SHP77 (cell line): Measurements from ENCODE around the gene UGT2B28.
"Not testable (repeated sequence)": the region's sequence is repeated elsewhere in the genome, so short reads cannot be mapped to it uniquely, and the experiment has no call there.

Source experiments
- DNase-seq, 2 experiments: peaks; one replicate each; lab custom pipeline; 2025; lab: John Stamatoyannopoulos, UW

The UGT2B28 gene

DNA sequence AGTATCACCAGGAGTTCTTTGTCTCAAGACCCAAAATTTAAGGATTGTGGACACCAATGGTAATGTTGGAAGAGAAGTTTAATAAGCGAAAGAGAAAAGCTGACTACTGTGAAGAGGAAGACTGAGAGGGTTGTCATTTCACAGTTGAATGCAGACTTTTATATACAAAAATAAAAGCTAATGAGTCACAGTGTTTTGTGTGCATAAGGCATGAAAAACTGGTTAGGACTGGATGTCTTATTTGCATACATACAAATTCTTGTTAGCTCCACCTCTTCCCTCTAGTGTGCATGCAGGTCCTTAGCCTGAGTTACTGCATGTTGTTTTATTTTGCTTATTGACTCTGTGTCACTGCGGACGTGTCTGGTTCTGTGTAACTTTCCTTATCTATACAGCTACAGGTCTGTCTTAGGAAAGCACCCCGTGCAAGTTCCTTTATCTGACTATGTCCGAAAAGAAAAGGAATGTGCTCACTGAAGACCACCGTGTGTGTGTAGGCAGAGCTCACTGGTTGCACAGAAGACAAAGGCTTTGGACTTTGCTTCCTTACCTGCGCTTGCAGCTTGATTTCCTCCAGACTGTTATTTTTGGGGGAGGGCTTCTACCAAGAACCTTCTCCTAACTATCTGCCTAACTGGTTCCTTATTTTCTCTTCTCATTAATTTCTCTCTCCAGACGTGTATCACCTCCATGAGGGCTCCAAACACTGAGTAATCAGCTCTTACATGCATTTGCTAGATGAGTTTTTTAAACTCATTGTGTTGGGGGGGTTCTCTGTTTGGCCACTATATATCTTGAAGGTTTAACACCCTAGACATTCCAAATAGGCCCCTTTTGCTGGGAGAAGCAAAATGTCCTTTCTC lies 63.5 kb downstream of the UGT2B28 start:
- DNase-seq, result not testable (repeated sequence)
